Inferior parietal cortex (tissue), 1 donor: ENCODE data around the gene SDC1.
A peak's percentile ranks its signal among the peaks of the same experiment; 100 is the strongest.

ENCODE experiments used
- DNase-seq: peaks from one replicate; pipeline ENCODE4 v3.0.0-alpha.2; 2016; ENCODE audit errors: extremely low spot score

SDC1 gene

GRCh38 chr2:20229322-20230113 lies 4.6 kb upstream of the SDC1 start:
- no peak for DNase-seq

- DNase-seq: no peak
These were observed 3.1 kb upstream of the SDC1 start for GRCh38 chr2:20227894-20228505.

GRCh38 chr2:20226152-20226545 lies 1.2 kb upstream of the SDC1 start:
- DNase-seq: no peak

- peak; percentile 42 for DNase-seq
These were observed 593 bp upstream of the SDC1 start for GRCh38 chr2:20225294-20226151.

GRCh38 chr2:20224164-20224715 lies 690 bp downstream of the SDC1 start:
- no peak for DNase-seq

GRCh38 chr2:20223407-20224163 lies 1.3 kb downstream of the SDC1 start:
- DNase-seq: no peak

- DNase-seq: no peak
These were observed 2.0 kb downstream of the SDC1 start for GRCh38 chr2:20222769-20223406.

GRCh38 chr2:20222014-20222768 lies 2.7 kb downstream of the SDC1 start:
- no peak for DNase-seq

GRCh38 chr2:20221555-20221973 lies 3.4 kb downstream of the SDC1 start:
- DNase-seq: no peak

GRCh38 chr2:20220806-20221554 lies 4.0 kb downstream of the SDC1 start:
- no peak for DNase-seq

- DNase-seq: no peak
These were observed 5.1 kb downstream of the SDC1 start for GRCh38 chr2:20219763-20220380.

- no peak for DNase-seq
These were observed 6.3 kb downstream of the SDC1 start for GRCh38 chr2:20218331-20219320.

GRCh38 chr2:20217041-20217970 lies 7.6 kb downstream of the SDC1 start:
- DNase-seq: no peak

- DNase-seq: no peak
These were observed 8.6 kb downstream of the SDC1 start for GRCh38 chr2:20216130-20217025.

GRCh38 chr2:20215183-20216040 lies 9.5 kb downstream of the SDC1 start:
- DNase-seq: no peak
